ENCODE measurements around the gene HPSE. TPM values are rescaled to one million over a fixed set of nuclear protein-coding genes. Genes with fewer than 3 reads are reported as not detected.
A peak's percentile ranks its signal among the peaks of the same experiment; 100 is the strongest.

HPSE gene
- total RNA-seq, 4 donors from 2014 or later, result 3.6 to 12.5 (median 8.5) TPM

GRCh38 chr4:83284193-83285054 lies 50.2 kb downstream of the HPSE start, which contains the start of gene COQ2:
COQ2 (minus strand) TSS chr4:83284798; CDS start chr4:83284764, 34 bp downstream.
- peak within 1 kb of the TSS; percentile 60 to 84 (median 70) for H3K4me3 ChIP-seq
- no peaks in the 10 kb centered on the region for H3K9me3 ChIP-seq
- TF ChIP-seq POLR2A (IDR thresholded peaks at IDR 0.05), result peak in 2 of 4 donors; percentile 66 to 78
- TF ChIP-seq CTCF (IDR thresholded peaks at IDR 0.05), result peak in 4 of 6 experiments; percentile 35 to 56 (median 41)
- intact Hi-C loops (cut with DNase I), result no loop called here
- peak; percentile 74 for DNase-seq
- peaks cover 8 to 33% (median 18%) of the 10 kb centered on the region in 3 donors for H3K4me1 ChIP-seq
- H3K27ac ChIP-seq, result peak within 1 kb of the TSS; percentile 89 to 98 (median 96)
- 0% methylated on average over 7 to 16 of the region's 76 CpGs for WGBS, 2 donors
- no peaks in the 10 kb centered on the region for H3K36me3 ChIP-seq
- no peaks in the 10 kb centered on the region for H3K27me3 ChIP-seq

GRCh38 chr4:83283181-83283580 lies 51.5 kb downstream of the HPSE start:
- TF ChIP-seq CTCF (IDR thresholded peaks at IDR 0.05), result no peak
- no peak for TF ChIP-seq POLR2A (IDR thresholded peaks at IDR 0.05)
- intact Hi-C loops (cut with DNase I), result no loop called here

GRCh38 chr4:83282049-83282535 lies 52.6 kb downstream of the HPSE start:
- peak; percentile 57 to 77 (median 64) for TF ChIP-seq CTCF (IDR thresholded peaks at IDR 0.05)
- TF ChIP-seq POLR2A (IDR thresholded peaks at IDR 0.05), result no peak
- Histone ChIP-seq H3K36me3 (peaks cover 0 to 12% (median 0%) of the 10 kb centered on the region in 3 donors), H3K9me3 (no peaks in the 10 kb centered on the region), H3K4me3 (no peak overlapping the region), H3K27me3 (no peaks in the 10 kb centered on the region), H3K27ac (no peak overlapping the region), H3K4me1 (peaks cover 8 to 33% (median 18%) of the 10 kb centered on the region in 3 donors)
- intact Hi-C loops (cut with DNase I), result no loop called here
- DNase-seq, result no peak
- 26 to 31% methylated on average over 4 of the region's 4 CpGs for WGBS, 2 donors

More at GRCh38 chr4:83283181-83283580, 51.5 kb downstream of the HPSE start:
- 65 to 73% methylated on average over 7 of the region's 7 CpGs for WGBS, 2 donors
- H3K27me3 ChIP-seq, result no peaks in the 10 kb centered on the region
- peaks cover 0 to 6% (median 0%) of the 10 kb centered on the region in 3 donors for H3K36me3 ChIP-seq
- no peak for DNase-seq
- no peak overlapping the region for H3K27ac ChIP-seq
- no peaks in the 10 kb centered on the region for H3K9me3 ChIP-seq
- H3K4me1 ChIP-seq, result peaks cover 8 to 33% (median 18%) of the 10 kb centered on the region in 3 donors
- no peak overlapping the region for H3K4me3 ChIP-seq

GRCh38 chr4:83281307-83281706 lies 53.3 kb downstream of the HPSE start:
- H3K9me3 ChIP-seq, result no peaks in the 10 kb centered on the region
- no peaks in the 10 kb centered on the region for H3K27me3 ChIP-seq
- no peak for TF ChIP-seq CTCF (IDR thresholded peaks at IDR 0.05)
- no peak for TF ChIP-seq POLR2A (IDR thresholded peaks at IDR 0.05)
- H3K27ac ChIP-seq, result no peak overlapping the region
- peaks cover 0 to 19% (median 0%) of the 10 kb centered on the region in 3 donors for H3K36me3 ChIP-seq
- DNase-seq, result no peak
- H3K4me3 ChIP-seq, result no peak overlapping the region
- H3K4me1 ChIP-seq, result peaks cover 8 to 33% (median 18%) of the 10 kb centered on the region in 3 donors
- 59 to 66% methylated on average over 4 of the region's 4 CpGs for WGBS, 2 donors
- intact Hi-C loops (cut with DNase I), result no loop called here
